GM12878 (cell line): Measurements from ENCODE around the gene KCNS3. TPM values are rescaled to one million over a fixed set of nuclear protein-coding genes. Genes with fewer than 3 reads are reported as not detected.

ENCODE experiments used
- ATAC-seq: fragments of 200-7000 bp; cut with Tn5 transposase; 3 replicates; pipeline ENCODE4 v1.9.1; 2020; ENCODE audit warnings: mild to moderate bottlenecking, moderate library complexity
- BruUV-seq: library from RNA; stranded (reverse); fragments of 400-500 nt; replicated peaks from 2 replicates; lab custom pipeline; 2021; lab: Mats Ljungman, UMichigan
- CTCF ChIA-PET: fragments of 300-600 bp; sonication (Branson Sonifier 250); formaldehyde crosslinking; extraction: SDS; loops from one replicate; lab custom pipeline; 2021; ENCODE audit warnings: inconsistent platforms; lab: Yijun Ruan, JAX
- POLR2A ChIA-PET: fragments of 350-600 bp; formaldehyde crosslinking; extraction: SDS; loops from one replicate; lab custom pipeline; 2021; ENCODE audit warnings: inconsistent platforms; lab: Charles Lee
- RAD21 ChIA-PET: fragments of 300-600 bp; sonication (Branson Sonifier 250); formaldehyde crosslinking; loops from one replicate; lab custom pipeline; 2023; ENCODE audit warnings: antibody characterized with exemption; ENCODE audit not compliant: unreplicated experiment; lab: Charles Lee
- SMC1A ChIA-PET: fragments of 300-600 bp; sonication (Branson Sonifier 250); formaldehyde crosslinking; loops from one replicate; lab custom pipeline; 2023; ENCODE audit not compliant: unreplicated experiment, uncharacterized antibody; lab: Charles Lee
- DNase-seq: peaks from one replicate; pipeline ENCODE4 v3.0.0-alpha.2; 2011; ENCODE audit warnings: low read depth, low spot score
- FAIRE-seq: peaks from 3 replicates; lab custom pipeline; 2011; peaks lifted over from hg19 to GRCh38; lab: Jason Lieb, UNC
- H2AFZ ChIP-seq: 2 replicates; pipeline ENCODE4 v1.6.0; 2011; ENCODE audit warnings: low read depth, low read length, control low read depth; ENCODE audit not compliant: control insufficient read depth
- H3K27ac ChIP-seq: 2 replicates; pipeline ENCODE4 v1.5.1; 2011; ENCODE audit warnings: control low read depth; ENCODE audit not compliant: control insufficient read depth, insufficient read depth
- H3K27me3 ChIP-seq, 2 experiments: replicated peaks in 1 of 2; 2 replicates each; pipeline versions ENCODE4 v1.6.0 to v1.6.1; 2011; ENCODE audit warnings: low read length in 1 of 2; ENCODE audit not compliant: control insufficient read depth in 2 of 2, insufficient read depth in 2 of 2
- H3K36me3 ChIP-seq, 2 experiments: 2 replicates each; pipeline ENCODE4 v1.5.1; 2011; ENCODE audit warnings: low read length in 1 of 2; ENCODE audit not compliant: control insufficient read depth in 2 of 2, insufficient read depth in 2 of 2
- H3K4me1 ChIP-seq: 2 replicates; pipeline ENCODE4 v1.6.1; 2011; ENCODE audit warnings: mild to moderate bottlenecking, low read length, moderate library complexity, mixed read lengths; ENCODE audit not compliant: control insufficient read depth, insufficient read depth
- H3K4me2 ChIP-seq: 2 replicates; pipeline ENCODE4 v1.6.0; 2011; ENCODE audit warnings: control low read depth; ENCODE audit not compliant: control insufficient read depth, insufficient read depth
- H3K4me3 ChIP-seq: fragments of 200-600 bp; sonication (generic); 2 replicates; pipeline ENCODE4 v1.5.1; 2016
- H3K79me2 ChIP-seq: 2 replicates; pipeline ENCODE4 v1.6.0; 2011; ENCODE audit warnings: low read length; ENCODE audit not compliant: control insufficient read depth, insufficient read depth
- H3K9ac ChIP-seq: 2 replicates; pipeline ENCODE4 v1.8.0; 2011; ENCODE audit warnings: low read length, control low read depth, mixed read lengths; ENCODE audit not compliant: control insufficient read depth, insufficient read depth
- H3K9me3 ChIP-seq: replicated peaks from 3 replicates; pipeline ENCODE4 v1.5.1; 2011; ENCODE audit warnings: mild to moderate bottlenecking, low read length; ENCODE audit not compliant: control insufficient read depth, insufficient read depth
- H4K20me1 ChIP-seq: 2 replicates; pipeline ENCODE4 v1.6.0; 2011; ENCODE audit not compliant: control insufficient read depth, insufficient read depth
- CBFB ChIP-seq: IDR thresholded peaks from 2 replicates; pipeline ENCODE4 v1.6.1; 2016; ENCODE audit warnings: antibody characterized with exemption, low read depth
- CBX5 ChIP-seq: sonication (generic); IDR thresholded peaks from 2 replicates; pipeline ENCODE4 v1.6.1; 2016; ENCODE audit warnings: low read depth, moderate library complexity, mild to moderate bottlenecking, inconsistent platforms
- CHD1 ChIP-seq: IDR thresholded peaks from 2 replicates; pipeline ENCODE4 v1.6.1; 2012; ENCODE audit warnings: low read depth, low read length, improper control_type of control experiment
- JUNB ChIP-seq: IDR thresholded peaks from 2 replicates; pipeline ENCODE4 v1.6.1; 2016; ENCODE audit warnings: antibody characterized with exemption, mild to moderate bottlenecking
- JUND ChIP-seq: IDR thresholded peaks from 2 replicates; pipeline ENCODE4 v1.6.1; 2012; ENCODE audit warnings: low read depth, mild to moderate bottlenecking, low read length, improper control_type of control experiment, moderate library complexity
- MEF2A ChIP-seq: IDR thresholded peaks from 2 replicates; pipeline ENCODE4 v1.6.1; 2011; ENCODE audit warnings: low read depth, mild to moderate bottlenecking, low read length, moderate library complexity; ENCODE audit not compliant: insufficient read depth
- MTA3 ChIP-seq: IDR thresholded peaks from 2 replicates; pipeline ENCODE4 v1.6.1; 2012; ENCODE audit warnings: low read length, inconsistent platforms, borderline replicate concordance
- NFXL1 ChIP-seq: fragments of 450-650 bp; IDR thresholded peaks from 2 replicates; pipeline ENCODE4 v1.6.1; 2017; ENCODE audit warnings: antibody characterized with exemption, mild to moderate bottlenecking, borderline replicate concordance
- POLR2AphosphoS5 ChIP-seq: IDR thresholded peaks from 2 replicates; pipeline ENCODE4 v1.6.1; 2011; ENCODE audit warnings: mild to moderate bottlenecking, low read length, inconsistent platforms
- SIX5 ChIP-seq: IDR thresholded peaks from 2 replicates; pipeline ENCODE4 v1.6.1; 2011; ENCODE audit warnings: mild to moderate bottlenecking, low read depth, low read length, moderate library complexity; ENCODE audit not compliant: severe bottlenecking
- SMARCA5 ChIP-seq: fragments of 450-650 bp; IDR thresholded peaks from 2 replicates; pipeline ENCODE4 v1.6.1; 2017; ENCODE audit warnings: mild to moderate bottlenecking
- SP1 ChIP-seq: IDR thresholded peaks from one replicate; pipeline ENCODE4 v1.6.1; 2011; ENCODE audit warnings: low read depth, low read length
- SUZ12 ChIP-seq: fragments of 200-600 bp; sonication (generic); IDR thresholded peaks from one replicate; pipeline ENCODE4 v1.6.1; 2018; ENCODE audit warnings: antibody characterized with exemption, mild to moderate bottlenecking; ENCODE audit not compliant: unreplicated experiment
- ZNF274 ChIP-seq: IDR thresholded peaks from one replicate; pipeline ENCODE4 v1.8.0; 2011; ENCODE audit not compliant: insufficient read length, insufficient read depth
- WGBS: methylation state at CpG from one replicate; pipeline ENCODE4 v1.1.6; 2016; ENCODE audit warnings: low lambda C conversion rate; ENCODE audit not compliant: insufficient replicate concordance, insufficient coverage; ENCODE audit errors: missing lambda C conversion rate; 5-methylcytosine and 5-hydroxymethylcytosine counted together
- in situ Hi-C: fragments of 300-500 bp; cut with MboI; formaldehyde crosslinking; loops from 9 replicates; pipeline ENCODE4 v1.14.3; 2018; ENCODE audit warnings: mixed read lengths
- intact Hi-C: fragments of 100-400 bp; cut with micrococcal nuclease; formaldehyde crosslinking; loops from one replicate; pipeline ENCODE4 v1.14.2; 2022; ENCODE audit not compliant: unreplicated experiment
- polyA plus RNA-seq, 11 experiments: library from polyadenylated mRNA; depleted of rRNA in 4 of 11; unstranded in 6 of 11; stranded (reverse) in 5 of 11; fragments of >200 nt; fragmentation: Nextera tagmentation in 4 of 11; fragmentation: Illumina TruSeq in 1 of 11; extraction: Ambion mirVana in 4 of 11; extraction: Trizol in 1 of 11; gene quantifications; 1 replicate in 1 of 11; 2 replicates in 10 of 11; pipeline versions ENCODE4 v1.2.1 to v1.2.3, GENCODE V29; 2011 to 2016; ENCODE audit warnings: inconsistent platforms in 2 of 11, missing spikeins in 2 of 11, low read depth in 1 of 11
- total RNA-seq, 4 experiments: library from RNA; depleted of rRNA in 3 of 4; stranded (reverse); fragments of >200 nt in 3 of 4; fragmentation: Illumina TruSeq in 1 of 4; extraction: Trizol in 1 of 4; gene quantifications; 2 replicates each; pipeline versions ENCODE4 v1.2.1 to v1.2.3, GENCODE V29; 2013 to 2021
- TF ChIP-seq, protein P1 (sequence below): IDR thresholded peaks from 2 replicates; pipeline ENCODE4 v1.6.1; 2011; ENCODE audit warnings: borderline replicate concordance, low read depth, mild to moderate bottlenecking, moderate library complexity, mixed read lengths, low read length; ENCODE audit not compliant: insufficient read depth; ENCODE audit errors: extremely low read length
- TF ChIP-seq, protein P2 (sequence below): fragments of 450-650 bp; IDR thresholded peaks from 2 replicates; pipeline ENCODE4 v1.6.1; 2017; ENCODE audit warnings: mild to moderate bottlenecking, low read depth, inconsistent platforms; ENCODE audit not compliant: poor library complexity, severe bottlenecking
- TF ChIP-seq, protein P3 (sequence below): fragments of 450-650 bp; IDR thresholded peaks from 2 replicates; pipeline ENCODE4 v1.6.1; 2014; ENCODE audit warnings: mild to moderate bottlenecking

Gene KCNS3
- total and polyA plus RNA-seq, 10 of the 15 experiments (the other 5 are each of a cell fraction or from before 2014, with no cell fraction given) = not detected

DNA sequence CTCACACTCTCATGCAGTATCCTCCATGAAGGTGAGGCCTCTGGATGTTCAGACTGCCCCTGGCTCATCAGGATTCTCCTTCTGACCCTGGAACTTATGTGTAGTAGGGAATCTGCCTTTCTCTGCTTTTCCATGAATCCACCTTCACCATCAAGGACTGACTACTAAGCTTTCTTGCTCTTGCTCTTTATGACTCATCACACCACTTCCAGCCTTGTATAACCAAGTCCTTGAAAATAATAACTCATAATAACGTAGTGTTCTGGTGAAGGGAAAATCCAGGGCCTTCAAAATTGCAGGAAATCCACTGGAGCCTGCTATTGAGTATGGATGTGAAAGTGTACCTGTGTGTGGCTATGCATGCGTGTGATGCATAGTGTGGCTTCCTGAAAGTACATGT, 11.3 kb upstream of the KCNS3 start:
- intact Hi-C loops (no loop called here), in situ Hi-C loops (no loop called here)
- H3K4me1 ChIP-seq = no peaks in the 10 kb centered on the region
- no peak for DNase-seq
- no peaks in the 10 kb centered on the region for H3K27me3 ChIP-seq
- no peaks in the 10 kb centered on the region for H3K36me3 ChIP-seq
- BruUV-seq = no TSS peak
- no peak overlapping the region for H3K4me2 ChIP-seq
- POLR2A ChIA-PET = no interaction called here
- H3K27ac ChIP-seq = no peak overlapping the region
- H2AFZ ChIP-seq = no peak overlapping the region
- 13% methylated on average over 2 of the region's 2 CpGs for WGBS
- H4K20me1 ChIP-seq = no peaks in the 10 kb centered on the region
- SMC1A ChIA-PET = interaction anchor here (1.0 to 1.2 kb wide), 2 partner anchors 16 to 24 kb away, joined by 3 to 4 read pairs; no protein-coding TSS in a partner anchor
- H3K4me3 ChIP-seq = no peak overlapping the region
- no peak overlapping the region for H3K9ac ChIP-seq
- RAD21 ChIA-PET = no interaction called here
- no peak for FAIRE-seq
- TF ChIP-seq SUZ12 (no peak), CBFB (no peak), NFXL1 (no peak), CBX5 (no peak), SMARCA5 (no peak), CHD1 (no peak), SIX5 (no peak), MTA3 (no peak), SP1 (no peak), JUNB (no peak), MEF2A (no peak), POLR2AphosphoS5 (no peak), JUND (no peak), ZNF274 (no peak)
- TF ChIP-seq, protein P1, sequence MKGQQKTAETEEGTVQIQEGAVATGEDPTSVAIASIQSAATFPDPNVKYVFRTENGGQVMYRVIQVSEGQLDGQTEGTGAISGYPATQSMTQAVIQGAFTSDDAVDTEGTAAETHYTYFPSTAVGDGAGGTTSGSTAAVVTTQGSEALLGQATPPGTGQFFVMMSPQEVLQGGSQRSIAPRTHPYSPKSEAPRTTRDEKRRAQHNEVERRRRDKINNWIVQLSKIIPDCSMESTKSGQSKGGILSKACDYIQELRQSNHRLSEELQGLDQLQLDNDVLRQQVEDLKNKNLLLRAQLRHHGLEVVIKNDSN = no peak
- TF ChIP-seq, protein P2, sequence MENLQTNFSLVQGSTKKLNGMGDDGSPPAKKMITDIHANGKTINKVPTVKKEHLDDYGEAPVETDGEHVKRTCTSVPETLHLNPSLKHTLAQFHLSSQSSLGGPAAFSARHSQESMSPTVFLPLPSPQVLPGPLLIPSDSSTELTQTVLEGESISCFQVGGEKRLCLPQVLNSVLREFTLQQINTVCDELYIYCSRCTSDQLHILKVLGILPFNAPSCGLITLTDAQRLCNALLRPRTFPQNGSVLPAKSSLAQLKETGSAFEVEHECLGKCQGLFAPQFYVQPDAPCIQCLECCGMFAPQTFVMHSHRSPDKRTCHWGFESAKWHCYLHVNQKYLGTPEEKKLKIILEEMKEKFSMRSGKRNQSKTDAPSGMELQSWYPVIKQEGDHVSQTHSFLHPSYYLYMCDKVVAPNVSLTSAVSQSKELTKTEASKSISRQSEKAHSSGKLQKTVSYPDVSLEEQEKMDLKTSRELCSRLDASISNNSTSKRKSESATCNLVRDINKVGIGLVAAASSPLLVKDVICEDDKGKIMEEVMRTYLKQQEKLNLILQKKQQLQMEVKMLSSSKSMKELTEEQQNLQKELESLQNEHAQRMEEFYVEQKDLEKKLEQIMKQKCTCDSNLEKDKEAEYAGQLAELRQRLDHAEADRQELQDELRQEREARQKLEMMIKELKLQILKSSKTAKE = no peak
- TF ChIP-seq, protein P3, sequence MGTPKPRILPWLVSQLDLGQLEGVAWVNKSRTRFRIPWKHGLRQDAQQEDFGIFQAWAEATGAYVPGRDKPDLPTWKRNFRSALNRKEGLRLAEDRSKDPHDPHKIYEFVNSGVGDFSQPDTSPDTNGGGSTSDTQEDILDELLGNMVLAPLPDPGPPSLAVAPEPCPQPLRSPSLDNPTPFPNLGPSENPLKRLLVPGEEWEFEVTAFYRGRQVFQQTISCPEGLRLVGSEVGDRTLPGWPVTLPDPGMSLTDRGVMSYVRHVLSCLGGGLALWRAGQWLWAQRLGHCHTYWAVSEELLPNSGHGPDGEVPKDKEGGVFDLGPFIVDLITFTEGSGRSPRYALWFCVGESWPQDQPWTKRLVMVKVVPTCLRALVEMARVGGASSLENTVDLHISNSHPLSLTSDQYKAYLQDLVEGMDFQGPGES = no peak
- H3K79me2 ChIP-seq = no peaks in the 10 kb centered on the region
- no peaks in the 10 kb centered on the region for H3K9me3 ChIP-seq
- no peak for ATAC-seq
- CTCF ChIA-PET = interaction anchor here (0.6 to 0.9 kb wide), 2 partner anchors 245 to 283 kb away, joined by 3 read pairs; no protein-coding TSS in a partner anchor
